KMS-11 (cell line): ENCODE results near the gene GFRA4.

Source experiments
- H2AFZ ChIP-seq: fragments of 200-600 bp; sonication (generic); 2 replicates; pipeline ENCODE4 v1.6.1; 2016; ENCODE audit warnings: antibody characterized with exemption, mixed run types, low read depth
- H3K27ac ChIP-seq: fragments of 200-600 bp; sonication (generic); 2 replicates; pipeline ENCODE4 v1.6.1; 2016; ENCODE audit warnings: mild to moderate bottlenecking, mixed run types
- H3K27me3 ChIP-seq: fragments of 200-600 bp; sonication (generic); 2 replicates; pipeline ENCODE4 v1.6.1; 2017; ENCODE audit warnings: mild to moderate bottlenecking, low read depth, mixed run types, moderate library complexity; ENCODE audit not compliant: insufficient read depth
- H3K36me3 ChIP-seq: fragments of 200-600 bp; sonication (generic); 2 replicates; pipeline ENCODE4 v1.6.1; 2017; ENCODE audit warnings: mild to moderate bottlenecking, mixed run types; ENCODE audit not compliant: insufficient read depth
- H3K4me1 ChIP-seq: fragments of 200-600 bp; sonication (generic); 2 replicates; pipeline ENCODE4 v1.6.1; 2016; ENCODE audit warnings: mild to moderate bottlenecking, low read depth, mixed run types; ENCODE audit not compliant: poor library complexity, severe bottlenecking
- H3K4me2 ChIP-seq: fragments of 200-600 bp; sonication (generic); 2 replicates; pipeline ENCODE4 v1.7.0; 2016; ENCODE audit warnings: mild to moderate bottlenecking, mixed run types
- H3K4me3 ChIP-seq: fragments of 200-600 bp; sonication (generic); IDR thresholded peaks from 2 replicates; pipeline ENCODE4 v1.6.1; 2017; ENCODE audit warnings: low read depth, low read length, mixed read lengths; ENCODE audit not compliant: insufficient read depth
- H3K79me2 ChIP-seq: fragments of 200-600 bp; sonication (generic); 2 replicates; pipeline ENCODE4 v1.6.1; 2016; ENCODE audit warnings: low read depth, mixed run types; ENCODE audit not compliant: insufficient read depth
- H3K9ac ChIP-seq: fragments of 200-600 bp; sonication (generic); 2 replicates; pipeline ENCODE4 v1.6.1; 2016; ENCODE audit warnings: mild to moderate bottlenecking, mixed run types
- H4K20me1 ChIP-seq: fragments of 200-600 bp; sonication (generic); 2 replicates; pipeline ENCODE4 v1.6.1; 2016; ENCODE audit warnings: mild to moderate bottlenecking, mixed run types; ENCODE audit not compliant: insufficient read depth
- TF ChIP-seq, protein P1 (sequence below): fragments of 200-600 bp; sonication (generic); conservative IDR thresholded peaks from 2 replicates; pipeline ENCODE4 v1.6.1; 2017; ENCODE audit warnings: low read depth, mild to moderate bottlenecking, antibody characterized with exemption, low read length, moderate library complexity, mixed read lengths

GFRA4 gene

DNA sequence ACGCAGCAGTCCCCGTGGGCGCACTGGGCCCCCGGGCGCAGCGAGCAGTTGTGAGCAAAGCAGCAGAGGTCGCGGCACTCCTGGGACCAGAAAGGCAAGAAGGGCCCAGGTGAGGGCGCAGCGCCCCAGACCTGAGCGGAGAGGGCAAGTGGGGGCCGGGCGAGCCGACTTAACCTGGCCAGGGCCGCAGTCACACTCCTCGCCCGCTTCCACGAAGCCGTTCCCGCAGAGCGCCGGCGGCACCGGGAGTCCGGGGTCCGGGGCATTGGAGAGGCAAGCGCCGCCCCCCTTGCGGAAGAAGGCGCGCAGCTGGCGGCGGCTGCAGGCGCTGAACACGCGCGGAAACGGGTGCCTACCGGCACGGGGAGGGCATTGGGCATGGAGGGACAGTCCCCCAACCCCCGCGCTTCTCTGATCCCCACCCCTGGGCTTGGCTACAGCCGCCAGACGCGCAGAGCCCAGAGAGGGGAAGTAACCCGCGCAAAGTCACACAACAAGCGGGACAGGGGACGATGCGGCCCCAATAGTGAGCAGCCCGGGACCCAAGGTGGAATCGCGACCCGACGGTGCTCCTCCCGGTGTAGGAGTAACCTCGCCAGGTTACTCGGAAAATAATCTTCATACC is 9.5 kb upstream of the GFRA4 start:
- no peaks in the 10 kb centered on the region for H3K79me2 ChIP-seq
- TF ChIP-seq, protein P1, sequence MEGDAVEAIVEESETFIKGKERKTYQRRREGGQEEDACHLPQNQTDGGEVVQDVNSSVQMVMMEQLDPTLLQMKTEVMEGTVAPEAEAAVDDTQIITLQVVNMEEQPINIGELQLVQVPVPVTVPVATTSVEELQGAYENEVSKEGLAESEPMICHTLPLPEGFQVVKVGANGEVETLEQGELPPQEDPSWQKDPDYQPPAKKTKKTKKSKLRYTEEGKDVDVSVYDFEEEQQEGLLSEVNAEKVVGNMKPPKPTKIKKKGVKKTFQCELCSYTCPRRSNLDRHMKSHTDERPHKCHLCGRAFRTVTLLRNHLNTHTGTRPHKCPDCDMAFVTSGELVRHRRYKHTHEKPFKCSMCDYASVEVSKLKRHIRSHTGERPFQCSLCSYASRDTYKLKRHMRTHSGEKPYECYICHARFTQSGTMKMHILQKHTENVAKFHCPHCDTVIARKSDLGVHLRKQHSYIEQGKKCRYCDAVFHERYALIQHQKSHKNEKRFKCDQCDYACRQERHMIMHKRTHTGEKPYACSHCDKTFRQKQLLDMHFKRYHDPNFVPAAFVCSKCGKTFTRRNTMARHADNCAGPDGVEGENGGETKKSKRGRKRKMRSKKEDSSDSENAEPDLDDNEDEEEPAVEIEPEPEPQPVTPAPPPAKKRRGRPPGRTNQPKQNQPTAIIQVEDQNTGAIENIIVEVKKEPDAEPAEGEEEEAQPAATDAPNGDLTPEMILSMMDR, result no peak
- H3K4me2 ChIP-seq, result no peak overlapping the region
- no peak overlapping the region for H2AFZ ChIP-seq
- H3K9ac ChIP-seq, result no peak overlapping the region
- H3K4me3 ChIP-seq, result no peak overlapping the region
- H3K4me1 ChIP-seq, result no peaks in the 10 kb centered on the region
- peaks cover 14% of the 10 kb centered on the region for H3K27me3 ChIP-seq
- no peaks in the 10 kb centered on the region for H3K36me3 ChIP-seq
- H4K20me1 ChIP-seq, result no peaks in the 10 kb centered on the region
- no peak overlapping the region for H3K27ac ChIP-seq

DNA sequence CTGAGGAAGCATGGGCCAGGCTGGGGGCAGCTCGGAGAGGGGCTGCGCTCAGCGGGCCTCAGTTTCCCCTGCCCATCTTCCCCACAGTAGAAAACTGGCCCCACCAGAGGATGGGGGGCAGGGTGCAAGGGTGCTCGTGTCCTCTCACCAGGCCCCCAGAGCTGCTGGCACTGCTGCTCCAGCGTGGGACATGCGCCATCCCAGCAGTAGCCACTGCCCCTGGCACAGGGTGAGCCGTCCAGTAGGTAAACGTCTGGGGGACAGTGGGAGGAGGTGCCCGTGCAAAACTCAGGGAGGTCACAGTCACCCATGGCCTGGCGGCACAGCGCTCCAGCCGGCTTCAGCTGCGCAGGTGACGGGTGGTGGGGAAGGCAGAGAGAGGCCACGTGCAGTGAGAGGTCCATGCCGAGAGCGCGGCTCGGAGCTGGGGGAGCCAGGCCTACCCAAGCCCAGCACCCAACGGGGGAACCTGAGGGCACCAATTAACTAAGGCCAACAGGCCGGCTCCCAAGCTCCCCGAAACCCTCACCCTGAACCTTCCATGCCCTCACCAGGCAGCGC is 8.9 kb upstream of the GFRA4 start:
- Histone ChIP-seq H2AFZ (no peak overlapping the region), H3K9ac (no peak overlapping the region), H4K20me1 (no peaks in the 10 kb centered on the region), H3K27me3 (peaks cover 14% of the 10 kb centered on the region), H3K79me2 (no peaks in the 10 kb centered on the region), H3K4me1 (no peaks in the 10 kb centered on the region), H3K36me3 (no peaks in the 10 kb centered on the region), H3K4me3 (no peak overlapping the region), H3K27ac (no peak overlapping the region), H3K4me2 (no peak overlapping the region)
- TF ChIP-seq, protein P1, result no peak

DNA sequence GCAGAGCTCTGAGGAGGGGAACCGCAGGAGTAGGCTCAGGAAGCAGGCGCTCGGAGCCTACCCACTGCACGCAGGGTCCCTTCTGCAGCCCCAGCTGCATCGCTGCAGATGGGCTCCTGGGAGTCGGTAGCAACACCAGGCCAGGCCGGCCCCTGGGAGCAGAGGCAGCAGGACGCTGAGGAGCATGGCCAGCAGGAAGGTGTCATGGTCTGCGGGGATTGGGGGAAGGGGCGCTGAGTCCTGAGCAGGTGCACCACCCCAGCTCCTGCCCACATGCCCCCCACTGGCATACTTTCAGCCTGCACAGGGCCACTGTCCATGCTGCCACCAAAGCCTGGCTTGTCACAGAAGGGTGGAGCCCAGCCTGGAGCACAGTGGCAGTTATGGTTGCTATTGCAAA is 7.7 kb upstream of the GFRA4 start:
- TF ChIP-seq, protein P1, result no peak
- no peaks in the 10 kb centered on the region for H4K20me1 ChIP-seq
- no peak overlapping the region for H3K9ac ChIP-seq
- no peak overlapping the region for H2AFZ ChIP-seq
- no peaks in the 10 kb centered on the region for H3K79me2 ChIP-seq
- H3K4me1 ChIP-seq, result no peaks in the 10 kb centered on the region
- peaks cover 10% of the 10 kb centered on the region for H3K27me3 ChIP-seq
- H3K36me3 ChIP-seq, result no peaks in the 10 kb centered on the region
- H3K27ac ChIP-seq, result no peak overlapping the region
- no peak overlapping the region for H3K4me2 ChIP-seq
- no peak overlapping the region for H3K4me3 ChIP-seq

DNA sequence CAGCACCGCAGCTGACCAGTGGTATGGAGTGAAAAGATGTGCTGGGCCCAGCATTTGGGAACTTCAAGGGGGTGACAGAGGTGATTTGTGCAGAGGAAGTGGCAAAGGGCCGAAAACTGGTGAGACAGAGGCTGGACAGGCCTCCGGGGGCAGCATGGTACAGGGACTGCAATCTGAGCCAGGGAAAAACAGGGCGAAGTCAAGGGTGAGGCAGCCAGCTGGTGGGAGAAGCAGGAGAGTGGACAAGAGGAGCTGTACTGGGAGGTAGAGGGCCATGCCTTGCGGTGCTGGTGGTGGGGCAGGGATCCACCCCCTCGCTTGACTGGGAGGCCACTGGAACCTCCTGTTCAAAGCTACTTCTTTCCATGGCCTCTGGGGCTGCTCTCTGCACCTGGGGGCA is 7.3 kb upstream of the GFRA4 start:
- no peaks in the 10 kb centered on the region for H3K79me2 ChIP-seq
- H3K9ac ChIP-seq, result no peak overlapping the region
- no peaks in the 10 kb centered on the region for H4K20me1 ChIP-seq
- peaks cover 10% of the 10 kb centered on the region for H3K27me3 ChIP-seq
- H3K4me2 ChIP-seq, result no peak overlapping the region
- H3K4me3 ChIP-seq, result no peak overlapping the region
- TF ChIP-seq, protein P1, result no peak
- no peak overlapping the region for H2AFZ ChIP-seq
- H3K27ac ChIP-seq, result no peak overlapping the region
- H3K4me1 ChIP-seq, result no peaks in the 10 kb centered on the region
- no peaks in the 10 kb centered on the region for H3K36me3 ChIP-seq
